RPMI8226 (cell line): ENCODE measurements around the gene USP24.

Source experiments
- DNase-seq: peaks from one replicate; pipeline ENCODE4 v3.0.0-alpha.2; 2015

USP24 gene

DNA sequence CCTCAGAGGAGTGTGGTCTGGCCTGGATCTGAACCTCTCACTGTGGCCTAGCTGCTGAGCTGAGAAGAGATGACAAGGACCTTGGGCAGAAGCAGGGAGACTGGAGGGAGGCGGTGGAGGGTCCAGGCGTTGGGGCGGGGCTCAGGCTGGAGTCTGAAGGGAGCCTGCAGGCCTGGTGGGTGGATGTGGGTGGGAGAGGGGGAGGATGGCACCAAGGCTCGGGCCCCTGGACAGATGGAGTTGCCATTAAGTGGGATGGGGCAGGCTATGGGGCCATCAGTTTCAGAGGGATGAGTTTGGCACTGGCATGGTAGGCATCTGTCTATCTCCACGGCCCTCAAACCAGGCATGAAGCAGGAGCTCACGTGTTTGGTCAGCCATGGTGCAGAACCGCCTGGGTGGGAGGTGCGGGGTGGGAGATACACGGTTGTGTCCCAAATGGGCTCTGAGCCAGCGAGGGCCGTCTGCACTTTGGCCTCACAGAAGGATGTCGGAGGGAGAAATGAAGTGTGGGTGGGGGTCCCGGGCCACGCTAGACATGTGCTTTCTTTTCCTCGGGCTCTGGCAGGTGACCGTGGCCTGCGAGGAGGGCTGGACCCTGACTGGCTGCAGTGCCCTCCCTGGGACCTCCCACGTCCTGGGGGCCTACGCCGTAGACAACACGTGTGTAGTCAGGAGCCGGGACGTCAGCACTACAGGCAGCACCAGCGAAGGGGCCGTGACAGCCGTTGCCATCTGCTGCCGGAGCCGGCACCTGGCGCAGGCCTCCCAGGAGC is 152.2 kb downstream of the USP24 start:
- DNase-seq: no peak

DNA sequence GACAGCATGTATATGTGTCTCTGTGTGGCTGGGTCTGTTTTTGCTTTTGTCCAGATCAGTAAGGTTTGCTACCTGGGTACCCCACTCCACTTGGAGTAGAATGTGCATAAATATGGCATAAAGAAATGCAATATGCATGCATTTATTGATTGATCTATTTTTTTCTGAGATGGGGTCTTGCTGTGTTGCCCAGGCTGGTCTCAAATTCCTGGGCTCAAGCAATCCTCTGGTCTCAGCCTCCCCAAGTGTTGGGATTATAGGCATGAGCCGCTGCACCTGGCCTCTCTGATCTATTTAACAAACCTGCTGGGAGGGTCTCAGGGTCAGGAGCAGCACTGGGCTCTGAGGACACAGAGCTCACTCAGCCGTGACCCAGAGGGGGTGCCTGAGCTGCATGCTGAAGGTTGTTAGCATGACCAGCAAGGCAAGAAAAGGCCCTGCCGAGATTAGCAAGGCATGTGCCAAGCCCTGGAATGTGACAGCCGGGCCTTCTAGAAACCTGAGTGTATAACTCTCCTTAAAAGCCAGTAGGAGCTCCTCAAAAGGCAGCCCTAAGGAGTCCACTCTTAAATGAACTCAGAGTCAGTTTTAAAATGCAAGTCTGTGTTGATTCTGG is 153.3 kb downstream of the USP24 start:
- DNase-seq: no peak

DNA sequence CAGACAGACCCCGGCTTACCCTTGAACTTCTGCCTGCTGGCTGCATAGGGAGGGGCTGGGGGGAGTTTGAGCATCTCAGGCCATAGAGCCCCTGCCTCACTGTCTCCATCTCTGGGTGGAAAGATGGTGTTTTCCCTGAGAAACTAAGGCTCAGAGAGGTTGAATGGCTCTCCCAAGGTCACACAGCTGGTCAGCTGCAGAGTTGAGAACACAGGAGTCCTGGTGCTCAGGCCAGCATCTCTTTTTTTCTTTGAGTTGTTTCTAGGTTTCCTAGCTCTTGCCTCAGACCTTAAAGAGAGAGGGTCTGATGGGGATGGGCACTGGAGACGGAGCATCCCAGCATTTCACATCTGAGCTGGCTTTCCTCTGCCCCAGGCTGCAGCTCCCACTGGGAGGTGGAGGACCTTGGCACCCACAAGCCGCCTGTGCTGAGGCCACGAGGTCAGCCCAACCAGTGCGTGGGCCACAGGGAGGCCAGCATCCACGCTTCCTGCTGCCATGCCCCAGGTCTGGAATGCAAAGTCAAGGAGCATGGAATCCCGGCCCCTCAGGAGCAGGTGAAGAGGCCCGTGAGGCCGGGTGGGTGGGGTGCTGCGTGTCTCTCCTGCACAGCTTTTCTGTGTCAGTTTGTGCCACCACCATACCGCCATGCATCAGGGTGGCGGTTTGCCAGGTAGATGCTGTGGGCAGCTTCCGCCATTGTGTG is 154.0 kb downstream of the USP24 start:
- DNase-seq: no peak

DNA sequence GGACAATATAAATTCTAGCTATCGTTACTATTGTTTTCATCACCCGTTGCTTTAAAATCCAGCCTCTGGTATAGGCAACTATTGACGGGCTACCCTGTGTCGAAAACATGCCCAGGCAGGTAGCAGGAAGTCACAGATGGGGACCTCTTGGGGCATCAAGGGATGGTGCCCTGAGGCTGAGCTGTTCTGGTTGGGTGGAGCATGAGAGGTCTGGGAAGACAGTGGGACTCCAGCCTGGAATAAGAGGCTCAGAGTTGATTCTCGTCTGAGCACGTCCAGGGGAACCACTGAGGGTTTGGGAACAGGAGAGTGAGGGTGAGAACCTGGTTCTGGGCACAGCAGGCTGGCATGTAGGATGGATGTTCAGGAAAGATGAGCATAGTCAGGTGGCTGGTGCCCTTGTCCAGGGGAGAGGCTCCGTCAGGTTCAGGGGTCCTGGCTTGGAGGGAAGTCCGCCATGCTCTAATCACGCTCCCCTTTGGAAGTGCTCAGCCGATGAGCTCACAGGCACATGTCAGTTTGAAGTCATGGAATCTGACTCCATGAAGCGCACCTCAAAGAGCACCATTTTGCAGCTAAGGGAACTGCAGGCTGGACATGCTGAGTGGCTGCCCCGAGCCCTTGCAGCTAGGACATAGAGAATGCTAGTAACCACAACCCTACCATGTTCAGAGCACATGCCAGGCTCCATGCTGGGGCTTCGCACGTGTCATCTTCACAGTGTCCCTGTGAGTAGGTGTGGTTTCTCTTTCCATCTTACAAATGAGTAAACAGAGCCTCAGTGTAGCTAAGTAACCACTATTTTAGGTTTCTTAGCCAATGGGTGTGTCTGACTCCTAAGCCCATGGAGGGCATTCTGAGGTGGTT is 154.8 kb downstream of the USP24 start:
- peak; percentile 18 for DNase-seq

- DNase-seq: no peak
These were observed 155.6 kb downstream of the USP24 start for GRCh38 chr1:55059302-55060132.

DNA sequence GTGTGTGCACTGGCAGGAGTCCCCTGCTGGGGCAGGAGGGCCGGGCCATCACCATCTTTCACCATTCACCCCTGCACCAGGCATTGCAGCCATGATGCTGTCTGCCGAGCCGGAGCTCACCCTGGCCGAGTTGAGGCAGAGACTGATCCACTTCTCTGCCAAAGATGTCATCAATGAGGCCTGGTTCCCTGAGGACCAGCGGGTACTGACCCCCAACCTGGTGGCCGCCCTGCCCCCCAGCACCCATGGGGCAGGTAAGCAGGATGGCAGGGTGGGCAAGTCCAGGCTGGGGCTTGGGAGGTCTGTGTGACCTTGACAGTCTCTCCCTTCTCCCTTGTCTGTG is 157.2 kb downstream of the USP24 start:
- DNase-seq: no peak

DNA sequence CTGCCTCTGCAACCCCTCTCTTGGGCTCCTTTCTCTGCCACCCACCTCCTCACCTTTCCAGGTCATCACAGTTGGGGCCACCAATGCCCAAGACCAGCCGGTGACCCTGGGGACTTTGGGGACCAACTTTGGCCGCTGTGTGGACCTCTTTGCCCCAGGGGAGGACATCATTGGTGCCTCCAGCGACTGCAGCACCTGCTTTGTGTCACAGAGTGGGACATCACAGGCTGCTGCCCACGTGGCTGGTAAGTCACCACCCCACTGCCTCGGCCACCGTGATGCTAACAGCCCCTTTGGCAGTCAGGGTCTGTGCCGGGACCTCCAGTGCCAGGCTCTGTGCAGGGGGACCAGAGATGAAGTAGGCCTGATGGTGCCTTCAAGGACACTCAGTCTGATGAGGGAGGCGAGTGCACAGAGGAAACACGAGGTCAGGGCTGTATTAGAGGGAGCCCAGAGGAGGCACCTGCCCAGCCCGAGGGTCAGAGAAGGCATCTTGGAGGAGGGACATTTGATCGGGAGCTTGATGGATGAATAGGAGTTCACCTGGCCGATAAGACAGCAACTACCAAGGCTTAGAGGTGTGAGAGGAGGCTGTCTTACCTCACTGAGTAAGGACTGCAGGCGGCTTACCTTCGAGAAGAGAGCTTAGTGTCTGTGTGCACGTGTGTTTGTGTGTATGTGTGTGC is 157.8 kb downstream of the USP24 start:
- no peak for DNase-seq

- no peak for DNase-seq
These were observed 158.6 kb downstream of the USP24 start for GRCh38 chr1:55056632-55056992.

GRCh38 chr1:55055951-55056631 is 159.1 kb downstream of the USP24 start:
- DNase-seq: no peak

DNA sequence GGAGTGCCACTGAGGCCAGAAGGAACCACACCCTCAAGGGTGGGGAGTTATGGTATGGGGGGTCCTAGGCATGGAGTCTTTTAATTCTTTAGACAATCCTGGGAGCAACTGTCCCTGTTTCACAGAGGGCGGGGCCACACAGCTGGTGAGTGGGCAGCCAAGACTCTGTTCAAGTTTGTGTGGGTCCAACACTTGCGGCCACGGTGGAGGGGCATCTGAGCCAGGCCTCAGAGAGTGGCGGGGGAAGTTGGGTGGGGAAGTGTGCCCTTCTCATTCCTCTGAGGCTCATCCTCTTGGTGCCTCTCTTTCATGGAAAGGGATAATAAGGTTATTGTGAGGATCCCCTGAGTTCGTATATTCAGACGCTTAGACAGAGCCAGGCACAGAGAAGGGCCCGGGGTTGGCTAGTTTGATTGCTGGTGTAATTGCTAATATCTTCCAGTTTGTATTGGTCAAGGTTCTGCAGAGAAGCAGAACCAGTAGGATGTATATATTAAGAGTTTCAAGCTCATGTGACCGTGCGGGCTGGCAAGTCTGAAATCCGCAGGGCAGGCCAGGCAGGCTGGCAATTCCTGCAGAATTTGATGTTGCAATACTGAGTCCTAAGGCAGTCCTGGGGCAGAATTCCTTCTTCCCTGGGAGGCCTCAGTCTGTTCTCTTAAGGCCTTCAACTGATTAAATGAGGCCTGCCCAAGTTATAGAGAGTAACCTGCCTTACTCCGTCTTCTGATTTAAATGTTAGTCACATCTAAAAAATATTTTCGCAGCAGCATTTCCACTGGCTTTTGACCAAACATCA is 159.9 kb downstream of the USP24 start:
- no peak for DNase-seq

- no peak for DNase-seq
These were observed 160.8 kb downstream of the USP24 start for GRCh38 chr1:55054396-55054795.

DNA sequence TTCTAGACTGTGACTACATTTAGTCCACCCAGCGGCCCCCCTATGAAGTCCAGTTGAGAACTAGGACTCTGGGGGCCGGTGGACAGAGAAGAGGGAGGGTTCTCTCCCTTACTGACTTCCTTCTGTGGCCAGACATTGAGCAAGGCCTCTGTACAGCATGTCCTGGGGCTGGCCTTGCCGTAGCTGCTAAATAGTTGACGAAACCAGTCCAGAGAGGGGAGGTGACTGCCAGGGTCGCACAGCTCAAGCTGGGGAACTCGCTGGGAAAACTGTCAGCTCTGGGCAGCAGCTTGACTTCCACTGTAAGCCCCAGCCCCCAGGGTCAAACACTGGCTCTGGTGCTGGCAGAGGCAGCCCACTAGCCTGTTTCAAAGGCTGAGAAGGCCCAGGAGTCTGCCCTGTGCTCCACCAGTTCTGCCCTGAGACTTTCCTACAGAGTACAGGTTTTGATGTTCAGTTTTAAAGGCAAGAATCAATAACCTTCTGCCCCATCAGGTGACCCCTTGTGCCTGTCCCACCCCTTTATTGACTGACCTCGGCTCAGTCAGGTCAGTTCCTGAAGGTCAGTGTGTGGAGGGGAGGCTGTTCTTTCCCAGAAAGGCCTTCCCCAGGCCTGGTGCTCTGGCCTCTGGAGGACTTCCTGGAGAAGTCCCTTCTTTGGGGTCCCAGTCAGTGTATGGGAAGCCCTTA is 161.8 kb downstream of the USP24 start:
- no peak for DNase-seq

DNA sequence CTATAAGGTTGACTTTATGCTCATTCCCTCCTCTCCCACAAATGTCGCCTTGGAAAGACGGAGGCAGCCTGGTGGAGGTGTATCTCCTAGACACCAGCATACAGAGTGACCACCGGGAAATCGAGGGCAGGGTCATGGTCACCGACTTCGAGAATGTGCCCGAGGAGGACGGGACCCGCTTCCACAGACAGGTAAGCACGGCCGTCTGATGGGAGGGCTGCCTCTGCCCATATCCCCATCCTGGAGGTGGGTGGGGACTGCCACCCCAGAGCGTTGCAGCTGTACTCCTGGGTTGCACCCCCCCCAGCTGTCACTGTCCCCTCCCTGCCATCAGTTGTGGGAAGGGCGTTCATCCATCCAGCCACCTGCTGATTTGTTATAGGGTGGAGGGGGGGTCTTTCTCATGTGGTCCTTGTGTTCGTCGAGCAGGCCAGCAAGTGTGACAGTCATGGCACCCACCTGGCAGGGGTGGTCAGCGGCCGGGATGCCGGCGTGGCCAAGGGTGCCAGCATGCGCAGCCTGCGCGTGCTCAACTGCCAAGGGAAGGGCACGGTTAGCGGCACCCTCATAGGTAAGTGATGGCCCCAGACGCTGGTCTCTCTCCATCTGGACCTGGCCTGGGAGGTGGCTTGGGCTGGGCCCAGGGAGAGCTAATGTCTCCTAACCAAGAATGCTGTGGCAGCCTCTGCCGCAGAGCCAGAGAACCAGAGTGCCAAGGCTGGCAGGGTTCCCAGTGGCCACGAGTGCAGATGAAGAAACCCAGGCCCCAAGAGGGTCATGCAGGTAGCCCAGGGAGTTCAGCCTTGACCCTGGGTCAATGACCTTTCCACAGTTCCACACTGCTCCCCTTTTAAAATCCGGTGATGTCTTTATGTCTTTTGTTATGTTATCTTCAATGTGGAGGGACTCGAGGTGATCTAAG is 162.7 kb downstream of the USP24 start:
- no peak for DNase-seq

- no peak for DNase-seq
These were observed 163.5 kb downstream of the USP24 start for GRCh38 chr1:55051621-55052020.

GRCh38 chr1:55051169-55051568 is 164.0 kb downstream of the USP24 start:
- no peak for DNase-seq

DNA sequence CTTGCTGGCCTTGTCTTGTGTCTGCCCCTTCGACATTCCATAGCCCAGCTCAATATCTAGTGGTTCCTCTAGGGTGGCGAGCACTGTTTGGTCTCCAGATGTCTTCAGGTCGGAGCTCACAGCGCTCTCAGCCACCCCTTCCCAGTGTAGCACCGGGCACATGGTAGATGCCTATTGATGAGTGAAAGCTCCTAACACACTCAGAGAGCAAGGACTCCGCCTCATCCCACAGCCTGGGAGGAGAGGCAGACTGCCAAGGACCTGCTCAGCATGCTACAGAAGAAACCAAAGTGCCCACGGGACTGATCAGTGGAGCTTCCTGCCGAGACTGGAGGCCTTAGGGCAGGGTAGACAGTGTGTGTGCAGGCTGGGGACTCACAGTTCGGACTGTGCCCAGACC is 164.9 kb downstream of the USP24 start:
- peak; percentile 28 for DNase-seq

- DNase-seq: no peak
These were observed 165.3 kb downstream of the USP24 start for GRCh38 chr1:55049914-55050278.

GRCh38 chr1:55049271-55049913 is 165.8 kb downstream of the USP24 start:
- no peak for DNase-seq
